GM19351 (cell line): ENCODE measurements around the gene AUTS2.
A peak's percentile ranks its signal among the peaks of the same experiment; 100 is the strongest.

Experiments used
- ATAC-seq: cut with Tn5 transposase; IDR thresholded peaks from one replicate; pipeline ENCODE4 v1.9.1; 2021; ENCODE audit warnings: mild to moderate bottlenecking, moderate library complexity; ENCODE audit not compliant: unreplicated experiment

The AUTS2 gene

DNA sequence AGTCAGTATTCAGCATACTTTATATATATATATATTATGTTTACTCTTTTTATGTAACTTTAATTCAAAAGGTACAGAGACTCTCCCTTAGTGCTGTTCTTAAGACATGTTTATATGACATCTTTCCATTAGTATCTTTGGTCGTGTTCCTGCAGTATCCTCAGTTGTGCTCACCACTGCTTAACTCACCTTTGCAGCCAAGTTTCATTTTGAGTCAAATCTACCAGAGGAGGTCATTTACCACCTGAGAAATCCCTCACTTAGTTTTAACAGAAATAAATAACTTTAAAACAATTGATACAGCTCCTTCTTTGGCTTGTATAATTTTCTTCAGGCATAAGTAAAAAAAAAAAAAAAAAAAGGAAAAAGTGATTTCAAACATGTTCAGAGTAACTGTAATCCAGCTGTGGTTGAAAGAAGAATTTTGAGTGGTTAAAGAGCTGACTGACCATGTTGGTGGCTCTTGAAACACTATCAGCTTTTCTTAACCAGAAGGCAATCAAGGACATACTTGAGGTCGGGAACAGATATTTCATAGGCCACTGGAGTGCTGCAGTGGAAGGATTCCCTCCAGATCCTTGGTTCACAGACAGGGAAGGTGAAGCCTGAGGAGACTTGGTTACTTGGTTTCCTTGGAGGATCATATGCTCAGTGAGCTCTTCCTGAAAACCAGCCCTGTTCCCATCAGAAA lies 116.8 kb downstream of the AUTS2 start:
- no peak for ATAC-seq

DNA sequence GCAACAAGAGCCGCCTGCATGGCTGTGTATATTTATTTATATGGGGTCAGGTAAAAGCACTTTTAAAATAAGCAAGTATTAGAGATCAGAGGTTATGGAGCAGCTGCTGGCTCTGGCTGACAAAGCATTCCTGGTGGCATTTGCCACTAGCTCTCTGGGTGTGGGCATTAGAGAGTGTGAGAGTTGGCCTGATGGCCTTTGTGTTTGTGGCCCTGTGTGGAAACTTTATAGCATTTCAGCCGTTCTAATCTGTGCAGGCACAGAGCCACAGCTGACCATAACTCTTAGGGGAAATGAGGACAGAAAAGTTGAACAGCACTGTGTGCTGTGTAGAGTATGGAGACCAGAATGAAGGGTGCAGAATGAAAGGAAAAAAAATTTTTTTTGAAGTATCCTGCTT lies 118.9 kb downstream of the AUTS2 start:
- ATAC-seq, result no peak

GRCh38 chr7:69719717-69720116 lies 121.4 kb downstream of the AUTS2 start:
- ATAC-seq, result no peak

- ATAC-seq, result no peak
These were observed 124.6 kb downstream of the AUTS2 start for GRCh38 chr7:69722843-69723242.

DNA sequence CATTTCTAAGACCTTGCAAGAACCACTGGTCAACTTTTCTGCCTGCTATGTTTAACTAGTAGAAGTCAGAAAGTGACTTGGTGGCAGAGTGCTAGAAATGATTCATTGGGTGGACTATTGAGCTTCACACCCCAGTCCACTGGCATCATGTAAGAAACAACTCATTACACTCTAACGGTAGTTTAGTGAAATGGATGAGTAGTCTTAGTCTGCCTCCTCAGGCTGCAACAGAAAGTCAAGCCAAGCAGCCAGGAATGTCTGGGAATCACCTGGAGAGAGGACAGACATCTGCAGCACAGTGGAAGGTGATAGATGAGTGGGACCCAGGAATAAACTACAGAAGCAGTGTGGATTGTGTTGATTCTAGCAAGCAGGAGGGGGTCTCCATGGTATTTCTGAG lies 125.4 kb downstream of the AUTS2 start:
- no peak for ATAC-seq

DNA sequence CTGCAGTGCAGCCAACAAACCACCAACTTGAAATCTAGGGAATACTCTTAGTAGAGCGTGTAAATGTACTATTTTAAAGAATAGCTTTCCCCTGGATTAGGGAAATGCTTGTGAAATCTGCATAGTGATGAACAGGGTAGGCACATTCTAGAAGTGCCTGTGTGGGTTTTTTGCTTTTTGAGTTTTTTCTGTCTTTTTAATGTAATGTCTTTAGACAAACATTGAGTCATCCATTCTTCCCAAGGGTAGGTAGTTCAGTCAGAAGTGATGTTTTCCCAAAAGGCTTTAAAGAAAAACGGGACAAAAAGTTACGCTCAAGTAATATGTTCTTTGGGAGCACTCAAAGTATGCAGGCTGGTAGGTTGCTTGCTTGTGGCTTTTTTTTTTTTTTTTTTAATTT lies 130.0 kb downstream of the AUTS2 start:
- no peak for ATAC-seq

DNA sequence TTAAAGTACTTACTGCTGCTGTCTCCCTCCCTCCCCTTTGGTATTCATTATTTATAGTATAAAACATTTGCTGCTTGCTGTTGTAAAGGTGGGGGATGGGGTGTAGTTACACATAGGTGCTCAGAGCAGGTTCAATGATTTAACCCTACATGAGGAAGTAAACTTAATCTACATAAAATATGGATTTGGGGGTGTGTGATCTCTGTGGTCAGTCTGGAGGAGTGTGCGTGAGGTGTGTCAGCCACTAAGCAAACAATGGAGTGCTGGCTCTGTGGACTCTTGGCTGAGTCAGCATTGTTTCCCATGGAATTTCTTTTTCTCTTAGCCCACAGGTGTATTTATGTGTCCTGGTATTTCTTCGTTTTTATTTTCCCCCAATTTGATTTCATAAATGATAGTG lies 133.9 kb downstream of the AUTS2 start:
- ATAC-seq, result no peak

- no peak for ATAC-seq
These were observed 137.3 kb downstream of the AUTS2 start for GRCh38 chr7:69735582-69735981.

DNA sequence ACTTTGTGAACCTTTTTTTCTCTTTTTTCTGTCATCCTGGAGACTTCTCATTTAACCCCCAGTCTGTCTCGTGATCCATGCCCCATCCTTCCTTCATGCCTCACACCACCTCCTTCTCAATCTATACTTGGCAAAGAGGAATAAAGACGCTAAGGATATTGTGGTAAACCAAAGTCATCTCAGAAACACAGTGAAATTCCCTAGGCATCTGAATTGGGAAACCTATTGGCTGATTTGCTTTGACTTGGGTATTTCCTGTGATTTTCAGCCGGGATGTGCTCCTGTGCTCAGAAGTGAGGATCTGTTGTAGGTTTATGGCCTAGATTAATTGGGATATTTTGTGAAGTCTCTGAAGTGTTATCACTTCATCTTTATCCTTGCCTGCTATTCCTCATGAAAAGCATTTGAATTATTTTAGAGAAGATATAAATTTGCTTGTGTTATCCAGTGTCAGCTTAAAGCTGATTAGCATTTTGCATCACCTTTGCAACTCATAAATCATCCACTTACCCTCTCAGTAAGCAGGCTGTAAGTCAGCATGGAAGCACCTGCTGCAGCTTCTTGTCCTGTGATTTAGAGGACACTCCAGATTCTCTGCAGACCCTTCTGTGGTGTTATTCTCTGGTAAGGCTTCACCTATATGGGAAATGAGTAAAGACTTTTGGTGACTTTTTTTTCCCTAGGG lies 138.0 kb downstream of the AUTS2 start:
- ATAC-seq, result no peak

GRCh38 chr7:69738396-69738951 lies 140.2 kb downstream of the AUTS2 start:
- ATAC-seq, result peak; percentile 64

GRCh38 chr7:69739190-69739589 lies 140.9 kb downstream of the AUTS2 start:
- peak; percentile 70 for ATAC-seq

- peak; percentile 59 for ATAC-seq
These were observed 141.7 kb downstream of the AUTS2 start for GRCh38 chr7:69739931-69740431.

- no peak for ATAC-seq
These were observed 144.0 kb downstream of the AUTS2 start for GRCh38 chr7:69742237-69742636.

DNA sequence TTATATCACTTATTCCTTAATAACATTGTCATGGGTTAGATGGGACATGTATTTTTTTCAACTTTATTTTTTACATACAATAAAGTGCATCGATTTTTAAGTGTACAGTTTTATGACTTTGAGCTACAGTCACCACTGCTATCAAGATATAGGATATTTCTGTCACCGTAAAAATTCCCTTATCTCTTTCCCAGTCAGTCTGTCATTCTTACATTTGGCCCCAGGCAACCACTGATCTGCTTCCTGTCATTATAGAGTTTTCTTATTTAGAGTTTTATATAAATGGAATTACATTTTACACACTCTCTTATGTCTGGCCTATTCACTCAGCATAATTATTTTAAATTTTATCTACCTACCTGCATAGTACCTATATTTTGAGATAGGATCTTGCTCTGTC lies 145.2 kb downstream of the AUTS2 start:
- ATAC-seq, result no peak

GRCh38 chr7:69744026-69744425 lies 145.8 kb downstream of the AUTS2 start:
- no peak for ATAC-seq

GRCh38 chr7:69746383-69746782 lies 148.1 kb downstream of the AUTS2 start:
- no peak for ATAC-seq

DNA sequence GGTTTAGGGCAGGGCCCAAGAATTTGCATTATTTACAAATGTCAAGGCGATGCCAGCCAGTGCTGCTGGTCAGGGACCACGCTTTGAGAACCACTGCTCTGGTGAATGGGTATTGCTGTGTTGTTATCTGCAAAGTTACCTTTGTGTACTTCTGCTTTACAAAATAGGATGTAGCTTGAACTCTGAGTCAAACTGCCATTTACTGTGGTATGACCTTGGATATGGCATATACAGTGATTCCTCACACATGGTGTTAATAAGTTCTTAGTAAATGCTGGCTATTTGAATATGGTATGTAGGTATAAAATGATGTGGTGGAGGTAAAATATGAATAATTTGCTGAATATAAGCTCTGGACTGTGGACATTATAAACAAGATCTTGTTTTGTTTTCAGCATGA lies 148.9 kb downstream of the AUTS2 start:
- no peak for ATAC-seq

DNA sequence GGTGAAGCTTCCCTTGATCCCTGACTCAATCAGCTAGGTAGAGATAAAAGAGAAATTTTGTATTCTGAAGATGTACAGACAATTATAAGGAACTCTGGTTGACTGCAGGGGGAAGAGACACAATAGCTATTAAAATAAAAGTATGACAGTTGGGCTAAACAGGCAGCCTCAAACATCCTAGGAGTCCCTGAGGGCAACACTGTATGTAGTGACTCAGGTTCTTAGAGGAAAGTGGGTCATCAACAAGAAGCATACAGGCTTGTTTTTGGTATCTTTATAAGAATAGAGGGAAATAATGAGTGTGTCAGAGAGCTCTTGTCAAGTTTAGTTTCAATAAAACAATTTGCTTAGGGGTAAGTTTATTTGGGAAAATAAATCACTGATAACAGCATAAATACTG lies 150.3 kb downstream of the AUTS2 start:
- ATAC-seq, result no peak

- ATAC-seq, result no peak
These were observed 151.2 kb downstream of the AUTS2 start for GRCh38 chr7:69749372-69749979.

DNA sequence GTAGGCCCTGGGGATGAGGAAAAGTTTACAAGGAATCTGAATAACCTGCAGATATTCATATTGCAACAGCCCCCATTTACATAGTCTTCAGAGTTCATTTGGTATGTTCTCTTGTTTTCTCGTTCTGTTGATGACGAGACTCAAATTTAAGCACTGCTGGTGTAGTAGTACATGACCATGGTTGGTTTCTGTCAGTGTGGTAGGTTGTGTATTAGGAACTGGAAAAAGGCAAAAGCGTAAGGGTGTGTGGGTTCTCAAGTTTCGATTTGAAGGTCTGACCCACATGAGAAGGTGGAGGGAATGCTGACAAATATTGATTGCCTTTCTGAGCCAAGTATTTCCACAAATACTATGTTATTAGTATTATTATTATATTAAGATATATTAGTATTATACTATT lies 151.7 kb downstream of the AUTS2 start:
- no peak for ATAC-seq

DNA sequence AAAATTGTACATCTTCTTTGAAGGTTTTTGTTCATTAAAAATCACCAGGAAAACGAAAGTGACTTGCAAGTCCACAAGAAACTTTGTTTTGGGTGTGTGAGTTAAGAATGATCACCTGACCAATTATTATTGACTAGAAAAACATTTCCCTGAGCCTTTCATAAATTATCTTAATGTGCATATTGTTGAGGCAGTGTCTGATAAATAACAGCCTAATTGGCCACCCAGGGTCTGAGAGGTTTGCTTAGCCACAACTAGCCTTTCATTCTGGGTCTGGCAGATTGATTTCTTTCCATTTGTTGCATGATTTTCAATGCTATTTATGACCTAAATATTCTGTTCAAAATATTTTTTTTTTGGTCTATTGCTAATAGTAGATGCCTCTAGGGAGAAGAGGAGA lies 152.8 kb downstream of the AUTS2 start:
- ATAC-seq, result no peak

DNA sequence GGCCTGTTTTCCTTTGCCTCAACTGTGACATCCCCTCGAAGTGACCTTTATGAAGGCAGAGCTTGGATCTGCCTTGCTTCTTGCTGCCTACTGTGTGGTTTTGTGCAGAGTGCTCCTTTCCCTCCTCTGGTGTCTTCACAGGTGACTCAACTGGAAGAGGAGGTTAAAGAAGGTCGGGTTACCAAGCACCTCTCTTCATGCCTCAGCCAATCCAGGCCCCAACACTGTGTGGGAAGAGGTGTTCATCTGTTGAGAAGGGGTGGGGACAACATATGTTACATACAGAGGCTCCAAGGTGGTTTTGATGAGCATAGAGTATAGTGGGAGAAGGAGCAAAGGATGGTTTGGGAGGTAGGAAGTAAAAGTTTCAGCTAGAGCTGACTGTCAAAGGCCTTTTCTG lies 155.7 kb downstream of the AUTS2 start:
- ATAC-seq, result no peak
